ENCODE results near the gene IL1RL2.

IL1RL2 gene

GRCh38 chr2:102186791-102187495, at the start of gene IL1RL2:
TSS of gene IL1RL2 (plus strand) at chr2:102187023. CDS start at chr2:102187868, 845 bp downstream.
- no peak for DNase-seq (ENCODE audit: low spot score)

- DNase-seq (ENCODE audit: low spot score), result no peak
Measured at GRCh38 chr2:102137138-102137537, 49.7 kb upstream of the IL1RL2 start.

GRCh38 chr2:102138331-102138730, 48.5 kb upstream of the IL1RL2 start:
- no peak for DNase-seq (ENCODE audit: low spot score)

- no peak for DNase-seq (ENCODE audit: low spot score)
Measured at GRCh38 chr2:102139851-102140250, 47.0 kb upstream of the IL1RL2 start.

GRCh38 chr2:102140377-102140776, 46.4 kb upstream of the IL1RL2 start:
- no peak for DNase-seq (ENCODE audit: low spot score)

- DNase-seq (ENCODE audit: low spot score), result no peak
Measured at GRCh38 chr2:102141011-102141943, 45.5 kb upstream of the IL1RL2 start.

- no peak for DNase-seq (ENCODE audit: low spot score)
Measured at GRCh38 chr2:102141970-102142828, 44.6 kb upstream of the IL1RL2 start, which contains the start of gene IL1R1. TSS of gene IL1R1 (plus strand) at chr2:102142746. CDS start at chr2:102157725, 14,979 bp downstream.

GRCh38 chr2:102142829-102143449, 43.9 kb upstream of the IL1RL2 start:
- no peak for DNase-seq (ENCODE audit: low spot score)

GRCh38 chr2:102143450-102143985, 43.3 kb upstream of the IL1RL2 start:
- DNase-seq (ENCODE audit: low spot score), result no peak

GRCh38 chr2:102144128-102144527, 42.7 kb upstream of the IL1RL2 start:
- DNase-seq (ENCODE audit: low spot score), result no peak

- no peak for DNase-seq (ENCODE audit: low spot score)
Measured at GRCh38 chr2:102145107-102145506, 41.7 kb upstream of the IL1RL2 start.

GRCh38 chr2:102145934-102146333, 40.9 kb upstream of the IL1RL2 start:
- no peak for DNase-seq (ENCODE audit: low spot score)

GRCh38 chr2:102147935-102148334, 38.9 kb upstream of the IL1RL2 start:
- no peak for DNase-seq (ENCODE audit: low spot score)

GRCh38 chr2:102149243-102149642, 37.6 kb upstream of the IL1RL2 start:
- no peak for DNase-seq (ENCODE audit: low spot score)

GRCh38 chr2:102149644-102150455, 37.0 kb upstream of the IL1RL2 start:
- DNase-seq (ENCODE audit: low spot score), result no peak

- DNase-seq (ENCODE audit: low spot score), result no peak
Measured at GRCh38 chr2:102154364-102154763, 32.5 kb upstream of the IL1RL2 start.

- no peak for DNase-seq (ENCODE audit: low spot score)
Measured at GRCh38 chr2:102154946-102155702, 31.7 kb upstream of the IL1RL2 start.

GRCh38 chr2:102155703-102156515, 30.9 kb upstream of the IL1RL2 start:
- no peak for DNase-seq (ENCODE audit: low spot score)

Measured in hematopoietic multipotent progenitor cell treated with erythropoietin and hydrocortisone succinate and interleukin-3 and kit ligand, for 15 days (in vitro differentiated cells).